Panc1 (cell line): ENCODE data around the gene GPR153.

ENCODE experiments used
- CTCF ChIP-seq: fragments of 450-650 bp; IDR thresholded peaks from 2 replicates; pipeline ENCODE4 v1.5.1; 2017; ENCODE audit warnings: mild to moderate bottlenecking
- POLR2AphosphoS5 ChIP-seq: IDR thresholded peaks from 2 replicates; pipeline ENCODE4 v1.6.1; 2012; ENCODE audit warnings: mild to moderate bottlenecking, low read depth, low read length, moderate library complexity
- SIN3A ChIP-seq: IDR thresholded peaks from 2 replicates; pipeline ENCODE4 v1.6.1; 2012; ENCODE audit warnings: low read depth, mild to moderate bottlenecking, low read length, moderate library complexity, borderline replicate concordance; ENCODE audit not compliant: insufficient read depth

DNA sequence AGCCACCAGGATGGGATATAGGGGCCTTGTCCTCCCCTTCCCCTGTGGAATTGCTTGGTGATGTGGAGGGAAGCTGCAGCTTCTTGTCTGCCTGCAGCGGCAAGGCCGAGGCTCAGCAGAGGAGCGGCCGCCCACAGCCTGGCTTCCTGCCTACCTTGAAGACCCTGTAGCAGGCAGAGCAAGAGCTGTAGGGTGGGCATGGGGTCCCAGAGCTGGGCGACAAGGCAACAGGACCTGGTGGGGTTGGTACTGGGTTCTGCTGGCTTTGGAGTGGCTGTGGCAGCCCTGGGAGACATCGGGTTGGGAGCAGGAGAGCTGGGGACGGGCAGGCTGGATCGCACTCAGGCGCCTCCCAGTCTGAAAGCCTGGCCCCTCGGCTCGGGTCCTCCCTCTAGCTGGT, 5.7 kb upstream of the GPR153 start:
- no peak for TF ChIP-seq POLR2AphosphoS5
- no peak for TF ChIP-seq CTCF
- no peak for TF ChIP-seq SIN3A
